GM12892 (cell line): ENCODE measurements around the gene TIMM23B.
"Not testable (repeated sequence)": the region's sequence is repeated elsewhere in the genome, so short reads cannot be mapped to it uniquely, and the experiment has no call there.

Source experiments
- DNase-seq: peaks from one replicate; pipeline ENCODE4 v3.0.0; 2011; ENCODE audit not compliant: insufficient read length
- FAIRE-seq: peaks from 2 replicates; lab custom pipeline; 2011; peaks lifted over from hg19 to GRCh38; lab: Jason Lieb, UNC
- POLR2A ChIP-seq: IDR thresholded peaks from 2 replicates; pipeline ENCODE4 v1.6.1; 2011; ENCODE audit warnings: low read depth, low read length, control low read depth
- POLR2AphosphoS5 ChIP-seq: IDR thresholded peaks from 2 replicates; pipeline ENCODE4 v1.6.1; 2011; ENCODE audit warnings: low read depth, low read length, control low read depth
- TAF1 ChIP-seq: IDR thresholded peaks from 2 replicates; pipeline ENCODE4 v1.6.1; 2011; ENCODE audit warnings: low read depth, mild to moderate bottlenecking, control low read depth, low read length, borderline replicate concordance

Gene TIMM23B

DNA sequence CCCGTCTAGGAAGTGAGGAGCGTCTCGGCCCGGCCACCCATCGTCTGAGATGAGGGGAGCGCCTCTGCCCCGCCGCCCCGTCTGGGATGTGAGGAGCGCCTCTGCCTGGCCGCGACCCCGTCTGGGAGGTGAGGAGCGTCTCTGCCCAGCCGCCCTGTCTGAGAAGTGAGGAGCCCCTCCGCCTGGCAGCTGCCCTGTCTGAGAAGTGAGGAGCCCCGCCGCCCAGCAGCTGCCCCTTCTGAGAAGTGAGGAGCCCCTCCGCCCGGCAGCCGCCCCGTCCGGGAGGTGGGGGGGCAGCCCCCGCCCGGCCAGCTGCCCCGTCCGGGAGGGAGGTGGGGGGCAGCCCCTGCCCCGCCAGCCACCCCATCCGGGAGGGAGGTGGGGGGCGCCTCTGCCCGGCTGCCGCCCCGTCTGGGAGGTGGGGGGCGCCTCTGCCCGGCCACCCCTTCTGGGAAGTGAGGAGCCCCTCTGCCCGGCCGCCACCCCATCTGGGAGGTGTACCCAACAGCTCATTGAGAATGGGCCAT is 28.5 kb downstream of the TIMM23B start:
- not testable (repeated sequence) for FAIRE-seq, DNase-seq

DNA sequence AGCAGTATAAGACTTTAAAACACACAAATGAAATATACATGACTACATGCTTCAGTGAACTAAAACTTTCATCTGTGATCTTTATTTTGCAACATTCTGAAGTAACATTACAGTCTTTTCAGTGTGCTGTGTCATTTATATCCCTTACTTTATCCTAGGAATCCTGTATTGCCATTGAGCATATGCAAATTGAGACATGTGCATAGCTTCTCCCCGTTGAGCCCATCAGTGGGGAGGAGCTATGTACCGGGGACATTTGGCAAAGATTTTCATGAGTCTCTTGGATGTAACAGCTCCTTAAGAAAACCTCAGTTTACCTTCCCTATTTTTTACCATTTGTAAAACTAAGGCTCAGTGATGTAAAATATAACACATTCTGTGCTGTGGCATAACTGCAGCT is 29.6 kb downstream of the TIMM23B start:
- not testable (repeated sequence) for DNase-seq, FAIRE-seq

DNA sequence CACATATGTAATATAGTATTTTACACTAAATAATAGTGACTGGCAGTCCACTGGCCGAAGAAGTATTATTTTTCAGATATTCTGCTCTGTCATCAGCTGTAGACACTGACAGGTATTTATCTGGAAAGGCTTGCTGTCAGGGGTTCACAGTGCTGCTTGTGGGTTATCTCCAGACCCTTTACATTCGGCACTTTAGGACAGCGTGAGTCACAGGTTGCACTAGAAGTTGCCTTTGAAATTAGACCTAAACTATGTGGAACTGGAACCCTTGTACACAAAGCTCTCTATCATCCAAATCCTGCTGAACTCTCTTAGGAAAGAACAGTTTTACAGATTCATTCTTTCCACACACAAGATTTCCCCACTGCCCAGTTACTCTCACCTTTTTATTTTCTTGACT is 30.2 kb downstream of the TIMM23B start:
- not testable (repeated sequence) for DNase-seq, FAIRE-seq

DNA sequence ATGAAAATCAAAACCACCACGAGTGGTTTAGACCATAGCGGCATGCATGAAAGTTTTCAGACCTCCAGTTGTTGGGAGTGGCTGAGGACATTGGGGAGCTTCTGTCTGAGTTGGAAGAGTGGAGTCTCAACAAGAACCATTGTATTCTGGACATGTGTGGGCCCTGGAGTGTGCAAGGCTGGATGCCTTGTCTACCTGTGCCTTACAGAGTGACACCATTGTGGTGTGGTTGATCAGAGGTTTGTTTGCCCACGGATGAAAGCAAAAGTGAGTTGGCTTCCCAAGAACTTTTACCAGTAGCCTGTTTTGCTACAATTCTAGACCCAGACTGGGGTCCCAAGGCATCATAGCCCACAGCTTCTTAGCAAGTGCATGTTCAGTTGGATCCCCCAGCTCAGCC is 35.9 kb downstream of the TIMM23B start:
- not testable (repeated sequence) for FAIRE-seq, DNase-seq

DNA sequence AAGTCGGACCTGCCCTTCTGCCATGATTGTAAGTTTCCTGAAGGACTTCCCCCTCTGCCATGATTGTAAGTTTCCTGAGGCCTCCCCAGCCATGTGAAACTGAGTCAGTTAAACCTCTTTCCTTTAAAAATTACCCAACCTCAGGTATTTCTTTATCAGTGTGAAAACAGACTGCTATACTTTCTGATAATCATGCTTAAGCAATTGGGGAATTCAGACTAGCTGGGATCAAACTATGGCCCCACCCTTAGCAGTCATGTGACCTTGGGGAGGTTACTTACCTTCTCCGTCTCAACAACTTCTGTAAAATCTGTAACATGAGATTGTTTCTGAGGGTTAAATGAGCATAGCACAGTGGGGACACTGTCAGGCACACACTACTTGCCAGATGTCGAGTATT is 45.4 kb downstream of the TIMM23B start:
- FAIRE-seq, DNase-seq: not testable (repeated sequence)

DNA sequence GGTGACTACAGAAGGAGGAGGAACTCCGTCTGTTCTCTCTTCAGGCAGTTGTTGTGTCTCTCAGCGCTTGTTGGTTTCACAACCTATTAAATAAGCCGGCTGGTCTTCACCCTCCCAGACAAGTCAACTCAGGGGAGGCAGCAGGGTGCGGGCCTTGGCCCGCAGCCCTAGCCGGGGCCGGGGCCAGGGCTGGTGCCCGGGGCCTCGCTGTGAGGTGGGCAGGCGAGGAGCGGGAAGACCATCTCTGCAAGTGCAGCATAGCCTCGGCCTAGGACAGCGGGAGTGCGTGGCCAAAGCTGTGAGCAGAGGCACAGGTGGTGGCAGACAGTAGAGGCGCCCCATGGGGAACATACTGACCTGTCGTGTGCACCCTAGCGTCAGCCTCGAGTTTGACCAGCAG is 46.5 kb downstream of the TIMM23B start, which contains the start of gene AGAP6:
Gene AGAP6 (plus strand): TSS at position 31 of the 400 bp plus-strand sequence. CDS start 310 bp downstream, at position 341.
- FAIRE-seq, DNase-seq: not testable (repeated sequence)

DNA sequence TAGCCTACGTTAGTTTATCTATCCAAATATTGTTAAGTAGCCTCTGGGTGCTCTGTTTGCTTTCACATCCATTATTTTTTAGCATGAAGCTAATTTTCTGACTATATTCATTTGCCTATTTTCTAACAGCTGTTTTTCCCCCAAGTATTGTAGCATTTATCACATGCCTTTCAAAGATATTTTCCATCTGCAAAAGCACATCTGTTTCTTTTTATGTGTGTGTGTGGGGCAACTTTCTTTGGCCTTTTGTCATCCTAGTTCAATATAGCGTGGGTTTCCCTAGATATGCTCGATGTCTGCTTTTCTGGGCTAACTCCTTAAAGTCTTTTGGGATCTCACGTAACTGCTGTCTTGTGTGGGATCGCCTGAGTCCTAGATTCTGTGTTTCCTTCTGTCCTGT is 53.5 kb downstream of the TIMM23B start:
- not testable (repeated sequence) for FAIRE-seq, DNase-seq

DNA sequence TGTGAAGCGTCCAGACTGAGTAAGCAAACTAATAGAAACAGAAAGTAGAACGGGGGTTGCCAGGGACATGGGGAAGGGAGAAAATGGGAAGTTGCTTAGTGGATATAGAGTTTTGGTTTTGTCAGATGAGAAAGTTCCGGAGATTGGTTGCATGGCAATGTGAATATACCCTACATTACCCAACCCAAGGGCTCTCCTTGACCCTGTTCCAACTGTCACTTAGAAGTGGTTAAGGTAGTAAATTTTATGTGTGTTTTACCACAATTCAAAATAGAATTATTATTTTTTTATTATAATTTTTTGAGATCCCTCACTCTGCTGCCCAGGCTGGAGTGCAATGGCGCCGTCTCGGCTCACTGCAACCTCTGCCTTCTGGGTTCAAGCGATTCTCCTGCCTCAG is 72.2 kb downstream of the TIMM23B start:
- FAIRE-seq, DNase-seq: not testable (repeated sequence)

DNA sequence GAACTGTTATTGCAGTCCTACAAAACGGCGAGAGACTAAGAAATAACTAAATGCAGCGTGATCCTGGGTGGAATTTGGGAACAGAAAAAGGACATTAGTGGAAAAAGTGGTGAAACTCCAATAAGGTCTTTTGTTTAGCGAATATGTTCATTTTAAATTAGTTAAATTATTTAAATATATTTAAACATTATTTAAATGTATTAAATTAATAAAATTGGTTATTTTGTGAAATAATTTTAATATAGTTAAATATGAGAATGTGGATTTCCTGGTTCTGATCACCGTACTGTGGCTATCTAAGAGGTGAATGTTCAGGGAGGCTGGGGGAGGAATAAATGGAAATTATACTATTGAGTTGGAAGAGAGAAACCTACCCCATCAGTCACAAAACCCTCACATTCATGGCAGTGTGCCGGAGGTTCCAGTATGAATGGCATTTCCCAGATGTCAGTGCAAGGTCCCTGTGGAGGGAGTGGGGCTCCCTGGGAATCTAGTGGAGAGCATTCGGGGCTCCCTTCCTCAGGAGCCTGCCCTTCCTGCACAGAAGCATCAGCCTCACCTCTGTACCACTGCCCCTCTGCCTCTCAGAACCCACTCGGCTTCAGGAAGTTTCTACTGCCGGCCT is 73.9 kb downstream of the TIMM23B start:
- not testable (repeated sequence) for FAIRE-seq, DNase-seq

DNA sequence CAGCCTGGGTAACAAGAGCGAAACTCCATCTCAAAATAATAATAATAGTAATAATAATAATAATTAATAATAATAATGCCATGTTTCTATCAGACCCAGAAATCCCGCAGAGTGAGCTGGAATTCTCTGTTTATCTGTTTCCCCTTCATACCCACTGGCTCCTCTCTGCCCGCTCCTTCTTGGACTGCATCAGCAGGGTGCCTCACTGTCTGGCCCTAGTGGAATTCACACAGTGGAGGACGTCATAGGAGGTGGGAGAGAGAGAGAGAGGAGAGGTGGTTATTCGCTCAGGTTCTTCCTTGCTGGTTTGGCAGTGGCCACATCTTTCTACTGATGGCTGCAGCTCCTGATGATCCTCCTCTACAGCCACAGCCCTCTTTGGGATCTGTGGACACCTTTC is 75.1 kb downstream of the TIMM23B start:
- not testable (repeated sequence) for DNase-seq, FAIRE-seq

DNA sequence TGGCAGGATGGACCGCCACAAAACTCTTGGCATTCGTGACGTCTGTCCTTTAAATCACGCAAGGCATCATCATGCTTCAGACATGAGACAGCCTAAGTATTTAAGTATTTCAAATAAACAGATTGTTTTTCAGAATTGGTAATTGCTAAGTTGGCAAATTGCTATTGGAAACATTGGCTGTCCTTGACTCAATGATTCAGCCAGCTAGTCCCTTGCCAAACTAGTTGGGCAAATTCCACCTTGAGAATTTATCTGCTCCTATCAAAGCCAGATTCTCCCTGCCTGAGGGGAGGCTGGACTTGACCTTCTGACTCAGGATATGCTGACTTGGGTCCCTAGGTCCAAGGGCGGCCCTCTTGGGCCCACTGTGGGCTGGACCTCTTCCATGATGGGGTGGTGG is 75.8 kb downstream of the TIMM23B start:
- not testable (repeated sequence) for DNase-seq, FAIRE-seq

DNA sequence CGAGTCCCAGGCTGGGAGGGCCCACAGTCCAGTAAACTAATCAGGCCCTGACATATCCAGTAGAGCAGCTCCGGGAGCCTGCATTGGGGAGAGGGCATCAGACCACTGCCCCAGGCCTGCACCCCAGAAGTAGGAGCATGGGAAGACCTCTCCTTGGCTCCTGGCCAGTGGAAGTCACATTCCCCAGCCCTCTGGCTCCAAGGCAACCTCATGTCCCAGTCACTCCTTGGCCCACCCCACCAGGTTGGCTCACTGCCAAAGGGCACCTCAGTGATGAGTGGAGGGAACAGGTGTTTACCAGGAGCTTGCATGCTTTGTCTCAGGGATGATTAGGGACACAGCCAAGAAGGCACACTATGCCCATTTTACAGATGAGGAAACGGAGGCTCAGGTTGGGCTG is 77.4 kb downstream of the TIMM23B start:
- not testable (repeated sequence) for DNase-seq, FAIRE-seq

DNA sequence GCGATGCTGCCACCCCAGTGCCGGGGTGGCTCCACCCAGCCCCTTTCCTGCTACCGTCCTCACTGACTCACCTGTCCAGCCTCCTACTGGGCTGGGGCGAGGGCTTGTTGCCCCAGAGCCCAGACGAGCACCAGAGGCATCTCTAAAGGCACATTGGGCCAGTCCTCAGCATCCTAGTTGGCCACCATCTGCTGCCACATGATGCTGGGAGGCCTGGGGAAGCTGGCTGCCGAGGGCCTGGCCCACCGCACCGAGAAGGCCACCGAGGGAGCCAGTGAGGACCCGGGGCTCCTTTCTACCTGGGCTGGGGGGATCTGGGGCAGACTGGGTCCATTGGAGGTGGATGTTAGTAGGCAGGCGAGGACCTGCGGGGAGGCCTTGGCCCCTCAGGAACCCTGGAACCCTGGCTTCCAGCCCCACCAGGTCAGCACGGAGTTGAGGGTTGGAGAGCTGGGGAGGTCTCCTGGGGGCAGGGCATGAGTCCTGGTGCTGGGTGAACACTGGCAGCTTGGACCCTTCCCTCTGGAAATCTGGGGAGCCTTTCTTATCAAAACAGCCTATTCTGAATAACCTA is 78.7 kb downstream of the TIMM23B start:
- DNase-seq, FAIRE-seq: not testable (repeated sequence)

DNA sequence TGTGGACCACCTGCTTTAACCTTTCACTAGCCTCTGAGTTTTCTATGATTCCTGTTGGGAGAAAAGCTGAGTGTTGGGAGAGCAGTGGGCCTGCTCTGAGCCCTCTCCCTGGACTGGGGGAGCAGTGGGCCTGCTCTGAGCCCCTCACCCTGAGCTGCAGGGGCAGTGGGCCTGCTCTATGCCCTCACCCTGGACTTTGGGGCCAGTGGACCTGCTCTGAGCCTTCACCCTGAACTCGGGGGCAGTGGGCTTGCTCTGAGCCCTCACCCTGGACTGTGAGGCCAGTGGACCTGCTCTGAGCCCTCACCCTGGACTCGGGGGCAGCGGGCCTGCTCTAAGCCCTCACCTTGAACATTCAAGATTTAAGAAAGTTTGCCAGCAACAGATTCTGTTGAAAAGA is 79.8 kb downstream of the TIMM23B start:
- DNase-seq = no peak
- TF ChIP-seq POLR2AphosphoS5 (no peak), POLR2A (no peak), TAF1 (no peak)
- no peak for FAIRE-seq
